ENCODE measurements around the gene DDO.

DNA sequence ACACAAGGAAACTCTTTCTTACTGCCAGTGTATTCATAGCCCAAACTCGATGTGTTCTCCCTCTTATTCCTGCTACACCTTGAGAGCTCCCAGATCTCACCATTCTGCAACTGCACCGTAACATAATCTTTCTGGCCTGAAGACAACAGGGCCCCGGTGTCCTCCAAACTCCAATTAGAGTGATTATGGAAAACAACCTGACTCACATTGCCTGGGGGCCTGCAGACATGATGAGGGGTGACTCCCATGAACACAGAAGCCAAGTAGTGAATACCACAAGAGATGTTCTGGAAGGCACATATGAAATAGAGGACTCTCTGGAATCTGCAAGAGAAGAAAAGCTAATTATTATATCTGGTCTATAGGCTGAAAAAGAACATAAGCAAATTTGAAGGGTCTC lies 41.3 kb upstream of the DDO start:
- TF ChIP-seq, protein P1, sequence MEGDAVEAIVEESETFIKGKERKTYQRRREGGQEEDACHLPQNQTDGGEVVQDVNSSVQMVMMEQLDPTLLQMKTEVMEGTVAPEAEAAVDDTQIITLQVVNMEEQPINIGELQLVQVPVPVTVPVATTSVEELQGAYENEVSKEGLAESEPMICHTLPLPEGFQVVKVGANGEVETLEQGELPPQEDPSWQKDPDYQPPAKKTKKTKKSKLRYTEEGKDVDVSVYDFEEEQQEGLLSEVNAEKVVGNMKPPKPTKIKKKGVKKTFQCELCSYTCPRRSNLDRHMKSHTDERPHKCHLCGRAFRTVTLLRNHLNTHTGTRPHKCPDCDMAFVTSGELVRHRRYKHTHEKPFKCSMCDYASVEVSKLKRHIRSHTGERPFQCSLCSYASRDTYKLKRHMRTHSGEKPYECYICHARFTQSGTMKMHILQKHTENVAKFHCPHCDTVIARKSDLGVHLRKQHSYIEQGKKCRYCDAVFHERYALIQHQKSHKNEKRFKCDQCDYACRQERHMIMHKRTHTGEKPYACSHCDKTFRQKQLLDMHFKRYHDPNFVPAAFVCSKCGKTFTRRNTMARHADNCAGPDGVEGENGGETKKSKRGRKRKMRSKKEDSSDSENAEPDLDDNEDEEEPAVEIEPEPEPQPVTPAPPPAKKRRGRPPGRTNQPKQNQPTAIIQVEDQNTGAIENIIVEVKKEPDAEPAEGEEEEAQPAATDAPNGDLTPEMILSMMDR (IDR thresholded peaks at IDR 0.05) = no peak
- TF ChIP-seq POLR2A (IDR thresholded peaks at IDR 0.05) = no peak
